Psoas muscle (tissue), 8 donors: Measurements from ENCODE around the gene RFLNA. TPM values are rescaled to one million over a fixed set of nuclear protein-coding genes. Genes with fewer than 3 reads are reported as not detected.

Source experiments
- ATAC-seq, 4 donors: fragments of 200-7000 bp; cut with Tn5 transposase; one replicate each; pipeline ENCODE4 v1.9.1; 2020; ENCODE audit warnings: moderate library complexity in 3 of 4, mild to moderate bottlenecking in 2 of 4
- DNase-seq, 2 donors: peaks; one replicate each; pipeline ENCODE4 v3.0.0-alpha.2; 2020
- H3K27ac ChIP-seq: fragments of 200-600 bp; one replicate; pipeline ENCODE4 v1.8.0; 2022
- H3K27me3 ChIP-seq, 3 donors: fragments of 200-600 bp in 1 of 3; one replicate each; pipeline versions ENCODE4 v1.6.1 to v1.8.0; 2013 to 2022; ENCODE audit warnings: low read length in 2 of 3, mild to moderate bottlenecking in 2 of 3, moderate library complexity in 1 of 3; ENCODE audit not compliant: insufficient read depth in 3 of 3
- H3K36me3 ChIP-seq, 2 donors: fragments of 200-600 bp in 1 of 2; one replicate each; pipeline versions ENCODE4 v1.6.1 to v1.8.0; 2013 to 2022; ENCODE audit warnings: low read depth in 1 of 2, mild to moderate bottlenecking in 1 of 2, moderate library complexity in 1 of 2; ENCODE audit not compliant: insufficient read depth in 1 of 2
- H3K4me1 ChIP-seq: fragments of 200-600 bp; one replicate; pipeline ENCODE4 v1.8.0; 2022
- H3K4me3 ChIP-seq: fragments of 200-600 bp; one replicate; pipeline ENCODE4 v1.8.0; 2022; ENCODE audit warnings: mild to moderate bottlenecking
- H3K9me3 ChIP-seq: fragments of 200-600 bp; one replicate; pipeline ENCODE4 v1.8.0; 2022
- WGBS, 3 donors: extraction: QIAGEN DNeasy Blood & Tissue Kit; methylation state at CpG; one replicate each; pipeline versions ENCODE4 v1.1.6 to v1.1.7; 2013; 5-methylcytosine and 5-hydroxymethylcytosine counted together
- intact Hi-C, 2 donors: fragments of 100-400 bp; cut with DNase I; formaldehyde crosslinking; loops; one replicate each; pipeline versions ENCODE4 v1.11.0 to v1.14.2; 2022
- polyA plus RNA-seq, 3 donors: library from polyadenylated mRNA; stranded (reverse); fragments of 200-250 nt; gene quantifications; one replicate each; pipeline ENCODE4 v1.2.3, GENCODE V29; 2013
- total RNA-seq, 4 donors: library from RNA; stranded (reverse); fragmentation: NEBNext Ultra II Directional in 2 of 4; extraction: Animal tissue kit (Norgen Biotek cat#: 25700) in 2 of 4; gene quantifications; one replicate each; pipeline versions ENCODE4 v1.2.1 to v1.2.4, GENCODE V29; 2021 to 2023
- TF ChIP-seq, protein P1 (sequence below): fragments of 200-600 bp; IDR thresholded peaks from one replicate; pipeline ENCODE4 v1.8.0; 2022; ENCODE audit warnings: antibody characterized with exemption
- donor health status: healthy with polysubstance abuse.
- donor health status: DM: no; HTN: no; CAD: no; lungs with moderate emphysema.
- donor health status: Bipolar disorder and iron deficiency.
- donor health status: healthy.
- donor health status: DM: yes; HTN: yes; CAD: no.
- donor health status: DM: no; HTN: no; CAD: no.
- donor health status: DM: no; HTN: no; CAD: no.
- donor health status: DM: yes; HTN: yes; CAD: no.

The RFLNA gene
- total and polyA plus RNA-seq, 7 donors, result 0.38 to 7.8 (median 0.70) TPM

DNA sequence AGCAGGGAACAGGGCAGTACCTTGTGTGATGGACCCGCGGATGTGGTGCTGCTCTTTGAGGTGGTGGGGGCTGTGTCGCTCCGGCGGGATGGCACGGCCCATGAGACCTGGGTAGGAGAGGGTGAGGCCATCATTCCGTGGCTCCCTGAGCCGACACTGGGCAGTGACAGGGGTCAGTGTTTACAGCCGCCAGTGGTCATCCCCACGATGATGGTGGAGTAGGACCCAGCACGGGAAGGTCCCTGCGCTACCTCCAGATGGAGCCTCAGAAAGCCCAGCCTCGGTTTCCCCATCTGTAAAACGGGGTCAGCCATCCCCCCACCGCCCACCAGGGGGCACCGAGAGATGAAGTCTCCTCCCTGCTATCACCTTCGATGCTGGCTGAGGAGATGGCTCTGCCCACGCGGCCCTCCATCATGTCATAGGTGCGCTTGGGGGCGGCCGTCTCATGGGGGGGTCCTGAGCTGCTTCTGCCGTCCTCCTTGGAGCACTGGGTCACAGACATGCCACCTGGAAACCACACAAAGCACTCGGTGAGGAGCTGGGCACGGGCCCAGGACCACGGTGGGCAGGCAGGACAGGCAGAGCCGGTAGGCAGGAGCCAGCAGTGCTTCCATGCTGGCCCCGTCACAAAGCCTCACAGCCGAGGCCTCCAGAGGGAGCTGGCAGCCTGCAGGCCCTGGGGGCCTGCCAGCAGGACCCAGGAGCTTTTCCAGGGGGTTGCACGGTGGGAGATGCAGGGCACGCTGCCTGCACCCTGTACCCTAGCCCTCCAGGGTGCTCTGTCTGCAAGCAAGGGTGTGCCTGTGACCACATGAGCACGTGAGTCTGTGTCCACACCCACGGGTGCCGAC lies 53.1 kb downstream of the RFLNA start:
- Histone ChIP-seq H3K27me3 (no peaks in the 10 kb centered on the region), H3K9me3 (no peaks in the 10 kb centered on the region), H3K4me3 (no peak overlapping the region), H3K36me3 (peaks cover 7 to 100% of the 10 kb centered on the region in 2 donors), H3K27ac (no peak overlapping the region), H3K4me1 (peaks cover 10% of the 10 kb centered on the region)
- 68 to 78% (median 69%) methylated on average over 34 of the region's 34 CpGs for WGBS, 3 donors
- intact Hi-C loops, result loop anchor here (5.0 kb wide), 1 partner anchor 424 kb away; no protein-coding TSS in a partner anchor
- no peak for DNase-seq
- TF ChIP-seq, protein P1, sequence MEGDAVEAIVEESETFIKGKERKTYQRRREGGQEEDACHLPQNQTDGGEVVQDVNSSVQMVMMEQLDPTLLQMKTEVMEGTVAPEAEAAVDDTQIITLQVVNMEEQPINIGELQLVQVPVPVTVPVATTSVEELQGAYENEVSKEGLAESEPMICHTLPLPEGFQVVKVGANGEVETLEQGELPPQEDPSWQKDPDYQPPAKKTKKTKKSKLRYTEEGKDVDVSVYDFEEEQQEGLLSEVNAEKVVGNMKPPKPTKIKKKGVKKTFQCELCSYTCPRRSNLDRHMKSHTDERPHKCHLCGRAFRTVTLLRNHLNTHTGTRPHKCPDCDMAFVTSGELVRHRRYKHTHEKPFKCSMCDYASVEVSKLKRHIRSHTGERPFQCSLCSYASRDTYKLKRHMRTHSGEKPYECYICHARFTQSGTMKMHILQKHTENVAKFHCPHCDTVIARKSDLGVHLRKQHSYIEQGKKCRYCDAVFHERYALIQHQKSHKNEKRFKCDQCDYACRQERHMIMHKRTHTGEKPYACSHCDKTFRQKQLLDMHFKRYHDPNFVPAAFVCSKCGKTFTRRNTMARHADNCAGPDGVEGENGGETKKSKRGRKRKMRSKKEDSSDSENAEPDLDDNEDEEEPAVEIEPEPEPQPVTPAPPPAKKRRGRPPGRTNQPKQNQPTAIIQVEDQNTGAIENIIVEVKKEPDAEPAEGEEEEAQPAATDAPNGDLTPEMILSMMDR, result peak; percentile 54
- peak; percentile 36 to 54 (median 52) for ATAC-seq

DNA sequence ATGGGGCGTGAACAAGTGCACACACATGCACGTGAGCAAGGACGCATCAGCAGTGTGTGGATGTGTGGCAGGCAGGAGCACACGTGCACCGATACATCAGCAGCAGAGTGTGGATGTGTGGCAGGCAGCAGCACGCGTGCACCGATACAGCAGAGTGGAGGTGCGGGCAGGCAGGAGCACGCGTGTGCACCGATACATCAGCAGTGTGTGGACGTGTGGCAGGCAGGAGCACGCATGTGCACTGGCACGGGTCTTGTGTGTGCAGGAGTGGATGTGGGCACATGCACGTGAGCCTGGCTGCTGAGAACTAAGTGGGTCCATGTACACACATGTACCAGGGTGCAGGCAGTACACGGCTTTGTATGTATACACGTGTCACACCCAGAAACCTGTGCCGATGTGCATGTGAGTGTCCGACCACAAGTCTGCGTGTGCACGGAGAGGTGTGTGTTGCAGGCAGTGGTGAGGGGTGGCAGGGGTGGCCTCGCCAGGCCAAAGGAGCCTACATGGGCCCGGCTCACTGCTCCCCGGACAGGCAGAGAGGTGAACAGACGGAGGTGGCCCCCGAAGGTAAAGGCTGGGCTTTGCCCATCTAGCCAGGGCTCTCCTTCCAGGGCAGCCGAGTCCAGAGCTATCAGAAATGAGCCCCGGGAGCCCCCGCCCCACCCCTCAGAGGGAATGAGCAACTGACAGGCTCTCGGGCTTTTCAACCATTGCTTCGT lies 53.9 kb downstream of the RFLNA start:
- DNase-seq, result no peak
- intact Hi-C loops, result loop anchor here (5.0 kb wide), 1 partner anchor 423 kb away; no protein-coding TSS in a partner anchor
- Histone ChIP-seq H3K4me1 (peaks cover 16% of the 10 kb centered on the region), H3K27me3 (no peaks in the 10 kb centered on the region), H3K27ac (no peak overlapping the region), H3K9me3 (no peaks in the 10 kb centered on the region), H3K4me3 (no peak overlapping the region), H3K36me3 (peaks cover 7 to 100% of the 10 kb centered on the region in 2 donors)
- WGBS, 3 donors, result 88 to 94% (median 90%) methylated on average over 32 of the region's 32 CpGs
- peak; percentile 2 to 6 (median 3) for ATAC-seq
- TF ChIP-seq, protein P1, result no peak

DNA sequence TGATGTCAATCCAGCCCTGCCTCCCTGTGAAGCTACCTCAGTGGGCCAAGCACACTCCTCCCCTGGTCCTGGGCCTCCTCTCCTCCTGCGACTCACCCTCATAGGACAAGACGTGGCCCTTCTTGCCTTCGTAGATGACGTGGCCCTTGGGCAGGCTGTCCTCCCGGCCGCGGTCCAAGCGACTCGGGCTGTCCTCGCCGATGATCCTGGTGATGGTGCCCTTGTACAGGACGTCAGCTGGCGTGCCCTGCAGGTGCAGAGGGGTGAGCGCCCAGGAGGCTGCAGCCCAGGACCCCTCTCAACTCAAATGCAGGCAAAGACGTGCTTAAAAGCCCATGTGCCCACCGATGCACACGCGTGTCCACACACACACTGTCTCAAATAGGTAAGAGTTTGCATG lies 55.6 kb downstream of the RFLNA start:
- TF ChIP-seq, protein P1, result no peak
- no peak for DNase-seq
- no peak overlapping the region for H3K27ac ChIP-seq
- no peaks in the 10 kb centered on the region for H3K27me3 ChIP-seq
- H3K9me3 ChIP-seq, result no peaks in the 10 kb centered on the region
- H3K36me3 ChIP-seq, result peaks cover 12 to 100% of the 10 kb centered on the region in 2 donors
- H3K4me1 ChIP-seq, result peaks cover 16% of the 10 kb centered on the region
- intact Hi-C loops, result no loop called here
- WGBS, 3 donors, result 89 to 95% (median 92%) methylated on average over 18 of the region's 18 CpGs
- H3K4me3 ChIP-seq, result no peak overlapping the region
- ATAC-seq, result no peak

DNA sequence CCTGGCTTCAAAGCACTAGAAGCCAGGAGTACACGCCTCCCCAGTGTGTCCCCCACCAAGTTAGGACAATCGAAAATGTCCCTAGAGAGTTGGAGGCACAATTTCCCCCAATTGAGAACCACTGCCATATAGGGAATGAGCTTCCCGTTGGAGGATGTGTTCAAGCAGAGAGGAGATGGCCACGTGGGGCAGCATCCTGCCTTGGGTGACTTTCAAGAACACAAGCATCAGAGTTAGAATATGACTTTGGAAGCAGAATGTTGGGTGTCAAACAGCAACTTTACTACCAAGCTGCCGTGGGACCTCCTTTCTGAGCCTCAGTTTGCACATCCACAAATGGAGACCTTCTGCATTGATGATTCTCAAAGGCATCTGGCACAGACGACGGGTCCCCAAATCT lies 56.5 kb downstream of the RFLNA start:
- intact Hi-C loops, result no loop called here
- ATAC-seq (no peak), DNase-seq (no peak)
- no peaks in the 10 kb centered on the region for H3K9me3 ChIP-seq
- peaks cover 8 to 100% of the 10 kb centered on the region in 2 donors for H3K36me3 ChIP-seq
- no peaks in the 10 kb centered on the region for H3K27me3 ChIP-seq
- TF ChIP-seq, protein P1, result no peak
- no peak overlapping the region for H3K27ac ChIP-seq
- H3K4me1 ChIP-seq, result peaks cover 16% of the 10 kb centered on the region
- WGBS, 3 donors, result 69 to 78% (median 75%) methylated on average over 7 of the region's 7 CpGs
- no peak overlapping the region for H3K4me3 ChIP-seq
